Measurements from ENCODE around the gene NDRG2.

NDRG2 gene

DNA sequence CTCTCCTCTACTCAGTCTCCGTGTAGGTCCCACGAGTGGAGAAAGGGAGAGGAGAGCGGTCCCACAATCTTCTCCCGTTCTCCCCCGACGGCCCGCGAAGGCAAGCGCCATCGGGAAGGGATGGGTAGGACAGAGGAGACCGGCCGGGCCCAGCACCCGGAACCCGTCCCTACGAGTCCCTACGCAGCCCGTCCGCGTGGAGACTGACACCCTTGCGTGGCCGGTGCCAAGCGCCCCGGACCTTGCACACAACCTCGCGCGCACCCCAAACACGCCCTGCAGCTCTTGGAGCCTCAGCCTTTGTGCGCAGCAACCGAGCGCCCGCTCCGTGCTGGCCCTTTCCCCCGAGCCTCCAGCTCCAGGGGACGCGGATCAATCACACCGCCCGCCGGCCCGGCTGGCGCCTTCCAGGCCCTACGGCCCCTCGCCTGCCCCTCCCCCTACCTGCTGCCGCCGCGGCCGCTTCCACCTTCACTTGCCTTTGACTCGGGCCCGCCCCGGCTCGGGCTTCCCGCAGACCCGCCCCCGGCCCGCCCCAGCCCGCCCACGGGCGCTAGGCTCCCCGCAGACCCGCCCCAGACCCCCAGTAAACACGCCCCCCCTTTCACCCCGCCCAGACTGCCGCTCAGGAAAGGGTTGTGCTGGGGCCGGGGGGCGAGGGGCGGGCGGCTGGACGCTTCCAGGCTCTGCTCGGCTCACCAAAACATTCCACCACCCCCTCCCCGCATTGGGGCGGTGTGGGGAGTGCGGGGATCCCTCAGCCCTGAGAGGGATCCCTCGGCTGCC lies at the start of gene NDRG2:
Gene NDRG2 (minus strand): TSS at position 477 of the 786 bp plus-strand sequence. CDS start 1,746 bp downstream, outside the sequence.
- peak; percentile 69 to 87 for DNase-seq

- no peak for DNase-seq
Observed at GRCh38 chr14:21073921-21074320, 49.1 kb upstream of the NDRG2 start.

GRCh38 chr14:21072781-21073339 lies 48.0 kb upstream of the NDRG2 start:
- DNase-seq = no peak

- DNase-seq = peak in 1 of 2 donors; percentile 36
Observed at GRCh38 chr14:21072031-21072473, 47.2 kb upstream of the NDRG2 start.

- DNase-seq = peak; percentile 35 to 76
Observed at GRCh38 chr14:21071225-21072030, 46.6 kb upstream of the NDRG2 start.

DNA sequence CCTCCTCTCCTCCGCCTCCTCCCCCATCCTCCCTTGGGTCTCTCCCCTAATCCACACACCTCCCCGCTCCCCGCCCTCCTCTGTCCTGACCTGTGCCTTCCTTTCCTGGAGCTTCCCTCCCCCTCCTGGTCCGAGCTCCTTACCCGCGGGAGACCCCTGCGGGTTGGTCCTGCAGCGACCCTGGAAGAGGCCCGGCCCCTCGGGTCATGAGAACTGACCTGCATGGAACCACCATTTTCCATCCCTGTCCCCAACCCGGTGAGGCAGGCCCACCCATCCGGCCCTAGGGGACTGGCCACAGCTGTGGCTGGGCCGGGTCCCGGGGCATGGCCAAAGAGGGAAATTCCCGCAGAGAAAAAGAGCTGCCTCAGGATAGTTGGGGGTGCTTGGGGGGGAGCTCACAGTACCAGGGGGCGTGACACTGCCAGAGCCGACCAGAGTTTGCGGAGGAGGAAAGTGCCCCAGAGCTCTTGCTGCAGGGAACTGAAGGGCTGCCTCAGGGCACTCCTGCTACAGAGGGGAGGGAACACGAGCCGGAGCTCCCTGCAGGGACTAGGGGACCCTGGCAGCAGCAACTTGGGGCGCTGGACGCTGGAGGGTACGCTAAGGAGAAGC lies 45.9 kb upstream of the NDRG2 start:
- peak; percentile 11 to 68 for DNase-seq

DNA sequence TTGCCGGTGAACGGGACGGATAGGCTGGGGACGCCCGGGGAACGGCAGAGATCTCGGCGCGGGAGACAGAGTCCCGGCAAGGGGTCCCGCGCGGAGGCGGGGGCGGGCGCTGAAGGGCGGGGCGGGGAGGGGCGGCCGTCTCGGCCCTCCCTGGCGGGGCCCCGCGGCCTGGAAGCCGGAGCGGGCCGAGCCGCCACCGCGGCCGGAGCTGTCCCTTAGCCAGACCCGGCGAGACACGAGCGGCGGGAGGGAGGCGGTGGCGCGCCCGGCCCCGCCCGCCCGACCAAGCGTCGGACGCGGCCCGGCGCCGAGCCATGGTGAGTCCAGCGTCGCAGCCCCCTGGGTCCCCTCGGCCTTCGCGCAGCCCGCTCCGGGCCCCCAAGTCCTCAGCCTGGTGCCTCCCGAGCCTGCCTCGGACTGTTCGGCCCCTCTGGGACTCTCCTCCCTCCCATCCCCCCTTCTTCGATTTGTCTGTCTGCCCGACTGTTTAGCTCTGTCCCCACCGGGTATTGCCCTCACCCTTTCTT lies 45.3 kb upstream of the NDRG2 start, which contains the start of gene ARHGEF40:
Gene ARHGEF40 (plus strand): TSS at position 222 of the 527 bp plus-strand sequence. CDS start 93 bp downstream, at position 315.
- peak; percentile 72 to 73 for DNase-seq

- DNase-seq = peak; percentile 68 to 78
Observed at GRCh38 chr14:21069388-21070082, 44.7 kb upstream of the NDRG2 start.

GRCh38 chr14:21068521-21069387 lies 43.9 kb upstream of the NDRG2 start:
- DNase-seq = peak; percentile 40 to 57

- DNase-seq = no peak
Observed at GRCh38 chr14:21066882-21067502, 42.1 kb upstream of the NDRG2 start.

- DNase-seq = no peak
Observed at GRCh38 chr14:21063479-21063878, 38.6 kb upstream of the NDRG2 start.

GRCh38 chr14:21061347-21061668 lies 36.4 kb upstream of the NDRG2 start:
- DNase-seq = no peak

DNA sequence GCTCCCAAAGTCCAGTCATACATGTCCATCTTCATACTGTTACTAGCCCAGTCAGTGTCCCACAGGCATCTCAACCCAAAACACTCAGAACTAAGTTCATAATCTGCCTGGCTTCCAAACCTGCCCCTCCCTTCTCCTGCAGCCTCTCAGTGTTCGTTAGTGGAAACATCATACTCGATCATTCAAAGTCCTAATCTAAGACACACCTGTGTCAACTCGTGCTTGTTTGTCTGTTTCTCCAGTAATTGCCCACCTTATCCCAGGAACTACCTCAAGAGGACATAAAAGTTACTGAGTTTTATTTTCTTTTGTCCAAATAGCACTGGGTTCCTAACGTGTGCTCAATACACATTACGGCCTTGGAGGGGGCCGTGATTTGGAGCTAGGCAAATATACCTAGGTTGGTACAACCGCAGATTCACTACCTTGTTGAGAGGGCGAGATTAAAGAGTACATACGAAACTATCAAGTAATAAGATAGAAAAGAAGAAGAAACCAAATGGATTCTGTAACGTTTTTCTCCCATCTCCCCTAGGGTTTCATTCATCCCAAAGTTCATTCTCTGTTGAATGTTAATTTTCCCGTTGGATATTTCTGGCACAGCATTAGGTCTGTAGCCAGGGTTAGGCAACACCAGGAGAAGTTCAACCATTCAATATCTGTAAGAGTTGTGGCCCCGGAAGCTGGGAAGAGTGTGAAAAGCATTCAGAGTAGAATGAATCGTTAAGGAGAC lies 35.9 kb upstream of the NDRG2 start:
- DNase-seq = no peak

DNA sequence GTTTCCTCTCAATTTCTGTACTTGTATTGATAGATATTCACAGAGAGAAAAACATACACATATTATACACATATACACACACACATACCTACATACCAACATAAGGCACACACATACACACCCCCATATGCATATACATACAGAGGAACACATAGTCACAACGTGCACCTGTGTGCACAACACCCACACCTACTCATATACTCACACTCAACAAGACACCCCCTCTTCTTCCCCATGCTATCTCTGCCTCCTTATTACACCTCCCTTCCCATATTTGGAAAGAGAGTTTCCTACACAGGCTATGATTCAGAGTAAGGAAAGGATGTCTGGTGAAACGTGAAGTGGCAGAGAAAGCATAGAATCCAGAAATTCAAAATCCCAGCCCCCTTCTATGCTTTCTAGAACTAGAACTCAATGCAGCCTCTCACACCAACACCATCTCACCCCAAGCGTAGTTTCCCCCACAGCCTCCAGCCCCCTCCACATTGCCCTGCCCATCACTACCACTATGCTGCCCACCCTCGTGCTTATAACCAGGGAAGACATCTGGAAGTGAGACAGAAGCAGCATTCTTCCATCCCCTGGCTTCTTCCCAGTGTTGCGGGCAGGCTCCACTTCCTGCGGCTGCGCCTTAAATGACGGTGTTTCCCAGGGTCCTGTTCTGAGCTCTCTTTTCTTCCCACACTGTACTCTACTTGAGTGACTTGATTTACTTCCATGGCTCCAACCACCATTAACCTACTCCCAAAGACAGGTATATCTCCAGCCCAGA lies 35.2 kb upstream of the NDRG2 start:
- peak in 1 of 2 donors; percentile 16 for DNase-seq

- DNase-seq = no peak
Observed at GRCh38 chr14:21058903-21059302, 34.0 kb upstream of the NDRG2 start.

GRCh38 chr14:21057803-21058675 lies 33.2 kb upstream of the NDRG2 start, which contains the start of gene RNASE8:
TSS of gene RNASE8 (plus strand) at chr14:21057822. CDS start at chr14:21057893, 71 bp downstream.
- DNase-seq = no peak

DNA sequence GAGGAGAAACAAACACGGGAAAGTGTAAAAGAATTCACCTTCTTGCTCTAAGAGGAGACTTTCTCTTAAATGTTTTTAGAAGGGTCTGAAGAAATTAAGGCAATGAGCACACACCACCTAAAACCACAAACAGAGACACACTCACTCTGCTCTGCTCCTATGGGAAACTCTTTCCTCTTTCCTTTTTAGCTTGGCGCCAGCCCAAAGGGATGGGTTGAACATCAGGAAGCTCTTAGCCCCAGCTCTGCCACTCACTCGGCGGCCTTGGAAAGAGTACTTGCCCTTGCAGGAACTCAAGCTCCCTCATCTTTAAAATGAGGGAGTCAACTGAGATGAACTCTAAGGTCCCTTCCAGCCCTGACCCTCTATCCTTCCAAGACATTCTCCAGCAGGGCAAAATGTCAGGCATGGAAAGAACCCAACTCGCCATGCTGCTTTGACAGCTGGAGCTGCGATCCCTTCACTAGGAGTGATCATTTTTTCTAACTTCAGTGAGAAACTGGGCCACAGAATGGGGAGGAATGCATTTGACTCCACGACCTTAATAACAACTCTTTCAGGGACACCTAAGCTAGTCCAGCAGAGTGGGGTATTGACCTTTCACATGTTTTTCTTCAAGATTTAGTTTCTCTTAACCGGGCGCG lies 31.8 kb upstream of the NDRG2 start:
- no peak for DNase-seq
